Esophagus muscularis mucosa (tissue), 4 donors: ENCODE measurements around the gene MAB21L2. TPM values are rescaled to one million over a fixed set of nuclear protein-coding genes. Genes with fewer than 3 reads are reported as not detected.
A peak's percentile ranks its signal among the peaks of the same experiment; 100 is the strongest.

Experiments
- DNase-seq: peaks from one replicate; pipeline ENCODE4 v3.0.0-alpha.2; 2017; ENCODE audit errors: extremely low spot score
- H3K27ac ChIP-seq, 4 donors: fragments of 200-600 bp; sonication (generic); replicated peaks in 1 of 4; 1 replicate in 3 of 4; 2 replicates in 1 of 4; pipeline ENCODE4 v1.5.1; 2016 to 2019; ENCODE audit warnings: mild to moderate bottlenecking in 1 of 4
- H3K27me3 ChIP-seq, 4 donors: fragments of 200-600 bp; sonication (generic); one replicate each; pipeline versions ENCODE4 v1.5.1 to v1.6.0; 2016 to 2019
- H3K36me3 ChIP-seq, 4 donors: fragments of 200-600 bp; sonication (generic); one replicate each; pipeline ENCODE4 v1.5.1; 2016 to 2019
- H3K4me1 ChIP-seq, 4 donors: fragments of 200-600 bp; sonication (generic); one replicate each; pipeline ENCODE4 v1.5.1; 2016 to 2019
- H3K4me3 ChIP-seq, 4 donors: fragments of 200-600 bp; sonication (generic); 1 replicate in 2 of 4; 2 replicates in 2 of 4; pipeline ENCODE4 v1.5.1; 2016 to 2019; ENCODE audit warnings: mild to moderate bottlenecking in 4 of 4, moderate library complexity in 1 of 4
- H3K9me3 ChIP-seq, 4 donors: fragments of 200-600 bp; sonication (generic); 1 replicate in 3 of 4; 2 replicates in 1 of 4; pipeline ENCODE4 v1.5.1; 2016 to 2019
- CTCF ChIP-seq, 3 experiments: fragments of 200-600 bp in 2 of 3; fragments of 450-650 bp in 1 of 3; sonication (generic) in 2 of 3; IDR thresholded peaks; one replicate each; pipeline ENCODE4 v1.5.1; 2017 to 2019; ENCODE audit warnings: antibody characterized with exemption in 3 of 3, mild to moderate bottlenecking in 2 of 3, moderate library complexity in 1 of 3
- EP300 ChIP-seq: sonication (generic); formaldehyde crosslinking; IDR thresholded peaks from one replicate; pipeline ENCODE4 v1.6.1; 2017; ENCODE audit warnings: antibody characterized with exemption
- POLR2A ChIP-seq: fragments of 450-650 bp; IDR thresholded peaks from one replicate; pipeline ENCODE4 v1.6.1; 2017; ENCODE audit warnings: antibody characterized with exemption, moderate library complexity, mild to moderate bottlenecking, low read depth
- POLR2AphosphoS5 ChIP-seq, 2 donors: sonication (generic); formaldehyde crosslinking; IDR thresholded peaks; one replicate each; pipeline ENCODE4 v1.6.1; 2017; ENCODE audit warnings: antibody characterized with exemption in 2 of 2
- WGBS: methylation state at CpG from one replicate; pipeline ENCODE4 v1.1.5; 2018; 5-methylcytosine and 5-hydroxymethylcytosine counted together
- intact Hi-C: fragments of 100-400 bp; cut with DNase I; formaldehyde crosslinking; loops from one replicate; pipeline ENCODE4 v1.15.1; 2023
- total RNA-seq, 4 donors: library from RNA; depleted of rRNA; stranded (reverse); fragments of >200 nt; gene quantifications; one replicate each; pipeline versions ENCODE4 v1.1.0 to v1.2.1, GENCODE V29; 2016

MAB21L2 gene
- total RNA-seq, 4 donors from 2014 or later, result 0.32 to 1.7 (median 0.42) TPM; not detected in 1

GRCh38 chr4:150584111-150584915 lies 2.4 kb downstream of the MAB21L2 start:
- H3K27ac ChIP-seq, result no peak overlapping the region
- H3K36me3 ChIP-seq, result peaks cover 0 to 6% (median 0%) of the 10 kb centered on the region in 4 donors
- WGBS, result 73% methylated on average over 11 of the region's 11 CpGs
- peak overlapping the region; percentile 43 to 51 (median 45) for H3K4me3 ChIP-seq
- intact Hi-C loops, result no loop called here
- DNase-seq, result no peak
- peaks cover 0 to 30% (median 11%) of the 10 kb centered on the region in 4 donors for H3K27me3 ChIP-seq
- no peaks in the 10 kb centered on the region for H3K9me3 ChIP-seq
- peaks cover 7 to 26% (median 17%) of the 10 kb centered on the region in 4 donors for H3K4me1 ChIP-seq
- TF ChIP-seq CTCF (IDR thresholded peaks at IDR 0.05), result no peak
- TF ChIP-seq POLR2AphosphoS5 (IDR thresholded peaks at IDR 0.05), result no peak
- no peak for TF ChIP-seq EP300

GRCh38 chr4:150585611-150586010 lies 3.7 kb downstream of the MAB21L2 start:
- WGBS, result 100% methylated on average over 1 of the region's 1 CpG
- Histone ChIP-seq H3K36me3 (peaks cover 0 to 13% (median 0%) of the 10 kb centered on the region in 4 donors), H3K4me1 (peaks cover 7 to 19% (median 15%) of the 10 kb centered on the region in 4 donors), H3K9me3 (no peaks in the 10 kb centered on the region), H3K4me3 (no peak overlapping the region), H3K27ac (no peak overlapping the region), H3K27me3 (peaks cover 0 to 26% (median 11%) of the 10 kb centered on the region in 4 donors)
- DNase-seq, result no peak
- TF ChIP-seq POLR2AphosphoS5 (IDR thresholded peaks at IDR 0.05) (no peak), CTCF (IDR thresholded peaks at IDR 0.05) (no peak), POLR2A (no peak), EP300 (no peak)
- intact Hi-C loops, result no loop called here

DNA sequence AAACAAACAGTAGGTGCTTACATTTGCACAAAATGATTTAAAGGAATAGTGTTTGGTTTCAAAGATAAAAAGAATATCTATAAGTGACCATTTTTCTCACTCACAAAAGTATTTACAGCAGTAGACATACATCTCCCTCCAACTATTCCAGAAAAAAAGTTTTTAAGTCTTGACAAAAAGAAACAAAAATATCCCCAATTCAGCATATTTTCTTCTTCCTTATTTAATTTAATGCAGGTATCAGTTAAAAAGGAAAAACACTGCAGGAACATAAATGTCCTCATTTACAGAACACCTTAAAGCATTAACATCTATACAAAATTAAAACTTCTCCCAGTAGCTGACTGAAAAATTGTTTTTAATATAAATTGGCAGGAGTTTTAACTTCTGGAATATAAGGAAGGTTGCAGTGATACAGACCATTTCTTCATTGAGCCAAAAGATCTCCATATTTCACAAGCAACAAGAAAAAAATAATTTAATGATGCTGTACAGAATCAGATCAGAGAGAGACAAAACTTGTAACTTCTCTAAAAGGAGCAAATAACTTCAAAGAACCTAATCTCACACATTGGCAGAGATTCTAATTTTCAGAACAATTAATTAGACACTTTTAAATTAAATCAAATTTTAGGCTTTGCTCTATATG lies 4.3 kb downstream of the MAB21L2 start:
- H3K27me3 ChIP-seq, result peaks cover 0 to 25% (median 11%) of the 10 kb centered on the region in 4 donors
- no peak for DNase-seq
- H3K9me3 ChIP-seq, result no peaks in the 10 kb centered on the region
- peaks cover 0 to 13% (median 0%) of the 10 kb centered on the region in 4 donors for H3K36me3 ChIP-seq
- intact Hi-C loops, result no loop called here
- peaks cover 7 to 19% (median 15%) of the 10 kb centered on the region in 4 donors for H3K4me1 ChIP-seq
- TF ChIP-seq POLR2A (no peak), EP300 (no peak), CTCF (IDR thresholded peaks at IDR 0.05) (no peak), POLR2AphosphoS5 (IDR thresholded peaks at IDR 0.05) (no peak)
- H3K4me3 ChIP-seq, result no peak overlapping the region
- no peak overlapping the region for H3K27ac ChIP-seq

GRCh38 chr4:150588316-150588715 lies 6.4 kb downstream of the MAB21L2 start:
- 100% methylated on average over 1 of the region's 1 CpG for WGBS
- Histone ChIP-seq H3K27me3 (peaks cover 0 to 12% (median 6%) of the 10 kb centered on the region in 4 donors), H3K9me3 (no peaks in the 10 kb centered on the region), H3K36me3 (peaks cover 0 to 13% (median 0%) of the 10 kb centered on the region in 4 donors), H3K4me1 (peaks cover 7 to 12% (median 9%) of the 10 kb centered on the region in 4 donors), H3K4me3 (no peak overlapping the region), H3K27ac (no peak overlapping the region)
- no peak for DNase-seq
- intact Hi-C loops, result no loop called here
- TF ChIP-seq POLR2A, result no peak
- TF ChIP-seq CTCF (IDR thresholded peaks at IDR 0.05), result no peak
- no peak for TF ChIP-seq EP300
- TF ChIP-seq POLR2AphosphoS5 (IDR thresholded peaks at IDR 0.05), result no peak
